Hepatocyte (in vitro differentiated cells): ENCODE data around the gene HTR2A. TPM values are rescaled to one million over a fixed set of nuclear protein-coding genes. Genes with fewer than 3 reads are reported as not detected.

ENCODE experiments used
- DNase-seq: peaks from one replicate; pipeline ENCODE4 v3.0.0-alpha.2; 2016; ENCODE audit warnings: low spot score
- H2AFZ ChIP-seq: fragments of 200-600 bp; sonication (generic); 2 replicates; pipeline ENCODE4 v1.6.0; 2016; ENCODE audit warnings: antibody characterized with exemption, mild to moderate bottlenecking
- H3K27ac ChIP-seq: fragments of 200-600 bp; sonication (generic); 2 replicates; pipeline ENCODE4 v1.5.1; 2016; ENCODE audit warnings: mild to moderate bottlenecking
- H3K27me3 ChIP-seq: fragments of 200-600 bp; sonication (generic); 2 replicates; pipeline ENCODE4 v1.6.1; 2016
- H3K36me3 ChIP-seq: fragments of 200-600 bp; sonication (generic); replicated peaks from 2 replicates; pipeline ENCODE4 v1.5.1; 2016; ENCODE audit warnings: low read depth; ENCODE audit not compliant: insufficient read depth
- H3K4me1 ChIP-seq: fragments of 200-600 bp; sonication (generic); 2 replicates; pipeline ENCODE4 v1.5.1; 2016; ENCODE audit warnings: mild to moderate bottlenecking, moderate library complexity; ENCODE audit not compliant: insufficient read depth
- H3K4me2 ChIP-seq: fragments of 200-600 bp; sonication (generic); 2 replicates; pipeline ENCODE4 v1.6.0; 2016
- H3K4me3 ChIP-seq: fragments of 200-600 bp; sonication (generic); 2 replicates; pipeline ENCODE4 v1.5.1; 2016; ENCODE audit warnings: mild to moderate bottlenecking
- H3K79me2 ChIP-seq: fragments of 200-600 bp; sonication (generic); 2 replicates; pipeline ENCODE4 v1.6.0; 2017; ENCODE audit warnings: mild to moderate bottlenecking
- H3K9me2 ChIP-seq: fragments of 200-600 bp; sonication (generic); replicated peaks from 2 replicates; pipeline ENCODE4 v1.6.0; 2017; ENCODE audit warnings: mild to moderate bottlenecking; ENCODE audit not compliant: insufficient read depth
- H3K9me3 ChIP-seq: fragments of 200-600 bp; sonication (generic); 2 replicates; pipeline ENCODE4 v1.5.1; 2016; ENCODE audit warnings: low read depth, mild to moderate bottlenecking
- H4K20me1 ChIP-seq: fragments of 200-600 bp; sonication (generic); 2 replicates; pipeline ENCODE4 v1.6.0; 2016; ENCODE audit warnings: mild to moderate bottlenecking; ENCODE audit not compliant: insufficient read depth, poor library complexity, severe bottlenecking
- EZH2 ChIP-seq: fragments of 200-600 bp; sonication (generic); IDR thresholded peaks from 2 replicates; pipeline ENCODE4 v1.6.1; 2016; ENCODE audit warnings: antibody characterized with exemption, mild to moderate bottlenecking, borderline replicate concordance
- EZH2phosphoT487 ChIP-seq: fragments of 200-600 bp; sonication (generic); IDR thresholded peaks from one replicate; pipeline ENCODE4 v1.6.1; 2018; ENCODE audit warnings: antibody characterized with exemption, mild to moderate bottlenecking, low read depth, moderate library complexity; ENCODE audit not compliant: unreplicated experiment, severe bottlenecking
- WGBS: methylation state at CpG from one replicate; pipeline ENCODE4 v1.1.6; 2016; ENCODE audit warnings: low lambda C conversion rate; ENCODE audit errors: missing lambda C conversion rate; 5-methylcytosine and 5-hydroxymethylcytosine counted together
- polyA plus RNA-seq: library from polyadenylated mRNA; unstranded; fragments of >200 nt; fragmentation: Nextera tagmentation; extraction: Ambion mirVana; gene quantifications from 2 replicates; pipeline ENCODE4 v1.2.1, GENCODE V29; 2016
- total RNA-seq: library from RNA; depleted of rRNA; stranded (reverse); fragments of >200 nt; gene quantifications from 2 replicates; pipeline ENCODE4 v1.2.3, GENCODE V29; 2014
- TF ChIP-seq, protein P1 (sequence below): fragments of 200-600 bp; sonication (generic); IDR thresholded peaks from 2 replicates; pipeline ENCODE4 v1.5.1; 2016; ENCODE audit warnings: antibody characterized with exemption, mild to moderate bottlenecking; ENCODE audit not compliant: poor library complexity

Gene HTR2A
- total and polyA plus RNA-seq, 2 experiments from 2014 or later: 0.23 TPM; not detected in 1

DNA sequence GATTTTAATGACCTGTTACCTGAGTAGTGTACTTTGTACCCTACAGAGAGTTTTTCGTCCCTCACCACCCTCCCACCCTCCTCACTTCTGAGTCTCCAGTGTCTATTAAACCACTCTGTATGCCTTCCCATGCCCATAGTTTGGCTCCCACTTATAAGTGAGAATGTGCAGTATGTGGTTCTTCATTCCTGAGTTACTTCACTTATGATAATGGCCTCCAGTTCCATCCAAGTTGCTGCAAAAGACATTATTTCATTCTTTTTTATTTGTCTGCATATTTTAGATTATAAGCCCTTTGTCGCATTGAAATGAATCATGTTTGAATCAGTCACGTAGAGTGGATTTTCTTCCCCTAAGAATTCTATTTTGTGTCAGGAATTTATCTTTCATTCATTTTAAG, 12.2 kb upstream of the HTR2A start:
- no peaks in the 10 kb centered on the region for H4K20me1 ChIP-seq

DNA sequence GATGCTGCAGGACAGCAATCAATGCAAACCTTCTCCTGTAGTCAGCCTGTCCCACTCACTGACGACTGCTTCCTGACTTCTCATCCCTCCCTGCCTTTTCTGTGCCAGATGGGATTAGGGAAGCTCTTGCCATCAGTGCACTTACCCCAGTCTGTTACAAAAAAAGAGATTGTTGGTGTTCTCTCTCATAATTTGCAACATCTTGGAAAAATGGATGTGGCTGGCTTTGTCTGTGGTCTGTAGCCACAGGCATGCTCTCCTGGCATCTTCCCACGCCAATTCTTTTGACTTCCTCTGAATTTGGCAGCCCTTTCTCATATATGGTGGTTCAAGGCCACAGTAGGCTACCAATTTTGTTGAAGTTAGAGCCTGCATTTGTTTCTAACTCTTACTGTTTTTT, 11.6 kb upstream of the HTR2A start:
- H4K20me1 ChIP-seq: no peaks in the 10 kb centered on the region
- no peaks in the 10 kb centered on the region for H3K79me2 ChIP-seq
- WGBS: 84% methylated on average over 2 of the region's 2 CpGs
- no peak overlapping the region for H3K4me3 ChIP-seq
- TF ChIP-seq EZH2phosphoT487: no peak
- TF ChIP-seq EZH2: no peak
- TF ChIP-seq, protein P1, sequence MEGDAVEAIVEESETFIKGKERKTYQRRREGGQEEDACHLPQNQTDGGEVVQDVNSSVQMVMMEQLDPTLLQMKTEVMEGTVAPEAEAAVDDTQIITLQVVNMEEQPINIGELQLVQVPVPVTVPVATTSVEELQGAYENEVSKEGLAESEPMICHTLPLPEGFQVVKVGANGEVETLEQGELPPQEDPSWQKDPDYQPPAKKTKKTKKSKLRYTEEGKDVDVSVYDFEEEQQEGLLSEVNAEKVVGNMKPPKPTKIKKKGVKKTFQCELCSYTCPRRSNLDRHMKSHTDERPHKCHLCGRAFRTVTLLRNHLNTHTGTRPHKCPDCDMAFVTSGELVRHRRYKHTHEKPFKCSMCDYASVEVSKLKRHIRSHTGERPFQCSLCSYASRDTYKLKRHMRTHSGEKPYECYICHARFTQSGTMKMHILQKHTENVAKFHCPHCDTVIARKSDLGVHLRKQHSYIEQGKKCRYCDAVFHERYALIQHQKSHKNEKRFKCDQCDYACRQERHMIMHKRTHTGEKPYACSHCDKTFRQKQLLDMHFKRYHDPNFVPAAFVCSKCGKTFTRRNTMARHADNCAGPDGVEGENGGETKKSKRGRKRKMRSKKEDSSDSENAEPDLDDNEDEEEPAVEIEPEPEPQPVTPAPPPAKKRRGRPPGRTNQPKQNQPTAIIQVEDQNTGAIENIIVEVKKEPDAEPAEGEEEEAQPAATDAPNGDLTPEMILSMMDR: no peak
- no peaks in the 10 kb centered on the region for H3K36me3 ChIP-seq
- no peaks in the 10 kb centered on the region for H3K4me1 ChIP-seq
- H3K27me3 ChIP-seq: no peaks in the 10 kb centered on the region
- H2AFZ ChIP-seq: no peak overlapping the region
- no peaks in the 10 kb centered on the region for H3K9me2 ChIP-seq
- H3K4me2 ChIP-seq: no peak overlapping the region
- H3K9me3 ChIP-seq: no peaks in the 10 kb centered on the region
- no peak for DNase-seq
- no peak overlapping the region for H3K27ac ChIP-seq

More for the DNA sequence above, 12.2 kb upstream of the HTR2A start:
- Histone ChIP-seq H3K27ac (no peak overlapping the region), H3K27me3 (no peaks in the 10 kb centered on the region), H3K4me3 (no peak overlapping the region), H3K4me1 (no peaks in the 10 kb centered on the region), H3K9me2 (no peaks in the 10 kb centered on the region), H3K4me2 (no peak overlapping the region), H3K79me2 (no peaks in the 10 kb centered on the region), H3K36me3 (no peaks in the 10 kb centered on the region), H3K9me3 (no peaks in the 10 kb centered on the region), H2AFZ (no peak overlapping the region)
- 85% methylated on average over 3 of the region's 3 CpGs for WGBS
- DNase-seq: no peak
- TF ChIP-seq EZH2phosphoT487 (no peak), EZH2 (no peak)
- TF ChIP-seq, protein P1: no peak

DNA sequence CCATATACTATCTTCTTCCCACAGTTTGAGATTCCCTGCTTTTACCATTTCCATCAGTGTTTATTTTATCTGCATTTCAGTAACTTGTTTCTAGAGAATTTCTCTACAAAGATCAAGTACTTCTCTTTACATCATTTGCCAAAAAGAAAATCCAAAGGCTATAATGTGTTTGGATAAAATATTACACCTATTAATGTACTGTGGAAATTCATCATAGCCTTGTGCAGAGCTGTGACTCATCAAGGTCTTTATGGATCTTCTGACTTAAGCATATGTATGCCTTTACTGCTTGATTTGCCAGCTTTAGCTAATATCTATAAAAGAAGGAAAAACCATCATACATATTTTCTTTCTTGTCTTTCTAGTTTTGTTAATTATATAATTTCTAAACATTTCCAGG, 9.6 kb upstream of the HTR2A start:
- Histone ChIP-seq H3K4me3 (no peak overlapping the region), H3K9me2 (no peaks in the 10 kb centered on the region), H3K27me3 (no peaks in the 10 kb centered on the region), H3K27ac (no peak overlapping the region), H3K79me2 (no peaks in the 10 kb centered on the region), H3K4me1 (no peaks in the 10 kb centered on the region), H3K36me3 (no peaks in the 10 kb centered on the region), H4K20me1 (no peaks in the 10 kb centered on the region), H3K9me3 (no peaks in the 10 kb centered on the region), H3K4me2 (no peak overlapping the region), H2AFZ (no peak overlapping the region)
- no peak for DNase-seq
- TF ChIP-seq EZH2phosphoT487: no peak
- TF ChIP-seq EZH2: no peak
- TF ChIP-seq, protein P1: no peak

DNA sequence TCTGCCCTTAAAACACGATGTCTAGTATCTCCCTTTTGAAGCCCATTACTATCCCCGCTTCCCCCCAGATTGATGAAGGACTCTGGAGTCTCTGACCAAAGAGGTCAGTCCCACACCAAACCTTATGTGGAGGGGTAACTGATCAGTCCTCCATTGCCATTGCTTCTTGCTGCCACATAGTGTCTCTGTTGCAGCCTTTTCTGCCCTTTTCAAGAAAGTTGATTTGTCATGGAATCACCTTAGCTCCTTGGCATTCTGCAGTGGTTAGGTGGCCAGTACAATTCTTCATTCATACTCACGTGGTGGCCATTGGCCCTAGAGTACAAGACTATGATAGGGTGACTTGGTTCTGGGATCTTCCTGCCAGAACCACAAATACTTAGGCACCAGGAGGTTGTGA, 8.4 kb upstream of the HTR2A start:
- Histone ChIP-seq H3K4me3 (no peak overlapping the region), H3K27ac (no peak overlapping the region), H3K36me3 (no peaks in the 10 kb centered on the region), H3K4me2 (no peak overlapping the region), H3K27me3 (no peaks in the 10 kb centered on the region), H3K79me2 (no peaks in the 10 kb centered on the region), H3K9me3 (no peaks in the 10 kb centered on the region), H3K4me1 (no peaks in the 10 kb centered on the region), H4K20me1 (no peaks in the 10 kb centered on the region), H2AFZ (no peak overlapping the region), H3K9me2 (no peaks in the 10 kb centered on the region)
- no peak for DNase-seq
- TF ChIP-seq EZH2phosphoT487 (no peak), EZH2 (no peak)
- TF ChIP-seq, protein P1: peak; percentile 23
- WGBS: 75% methylated on average over 3 of the region's 3 CpGs
